ENCODE data around the gene FAM177A1. TPM values are rescaled to one million over a fixed set of nuclear protein-coding genes. Genes with fewer than 3 reads are reported as not detected.
A peak's percentile ranks its signal among the peaks of the same experiment; 100 is the strongest.

The FAM177A1 gene
- total and polyA plus RNA-seq, 2 of the 13 experiments (the other 11 are each of a cell fraction or from before 2014, with no cell fraction given) = 72.9 to 119 TPM

DNA sequence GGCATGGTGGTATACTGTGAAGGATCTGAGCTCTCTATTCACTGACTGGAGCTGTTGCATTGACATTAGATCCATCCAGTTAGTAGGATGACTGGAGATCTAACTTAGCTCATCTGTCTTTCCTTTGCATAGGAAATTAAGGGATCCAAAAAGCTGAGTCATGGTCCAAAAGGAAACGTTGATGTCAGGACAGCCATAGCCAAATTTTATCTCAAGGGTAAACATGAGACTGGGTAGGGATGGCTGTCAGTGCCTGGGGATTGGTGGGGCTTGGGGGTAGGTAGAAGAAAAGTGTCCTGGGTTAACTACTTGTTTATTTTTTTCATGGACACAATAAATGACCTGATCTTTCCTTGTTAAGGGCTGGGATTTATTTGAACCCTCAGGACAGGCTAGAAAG is 4.6 kb downstream of the FAM177A1 start (continued):
- TF ChIP-seq ZNF687 (CRISPR knock-in tag; IDR thresholded peaks at IDR 0.05) = no peak
- TF ChIP-seq ZNF549 (CRISPR knock-in tag; IDR thresholded peaks at IDR 0.05) = no peak
- TF ChIP-seq THAP9 (CRISPR knock-in tag; IDR thresholded peaks at IDR 0.05; ENCODE audit: borderline replicate concordance) = no peak
- TF ChIP-seq FOXA1 (IDR thresholded peaks at IDR 0.05) = no peak
- peak; percentile 87 for TF ChIP-seq FOXA1 (CRISPR knock-in tag; IDR thresholded peaks at IDR 0.05)
- no peak for TF ChIP-seq RELA (CRISPR knock-in tag; IDR thresholded peaks at IDR 0.05)
- no peak for TF ChIP-seq FOSL1 (CRISPR knock-in tag; IDR thresholded peaks at IDR 0.05; ENCODE audit: borderline replicate concordance)
- TF ChIP-seq ZNF34 (CRISPR knock-in tag; IDR thresholded peaks at IDR 0.05; ENCODE audit: borderline replicate concordance) = no peak
- TF ChIP-seq, protein P1, sequence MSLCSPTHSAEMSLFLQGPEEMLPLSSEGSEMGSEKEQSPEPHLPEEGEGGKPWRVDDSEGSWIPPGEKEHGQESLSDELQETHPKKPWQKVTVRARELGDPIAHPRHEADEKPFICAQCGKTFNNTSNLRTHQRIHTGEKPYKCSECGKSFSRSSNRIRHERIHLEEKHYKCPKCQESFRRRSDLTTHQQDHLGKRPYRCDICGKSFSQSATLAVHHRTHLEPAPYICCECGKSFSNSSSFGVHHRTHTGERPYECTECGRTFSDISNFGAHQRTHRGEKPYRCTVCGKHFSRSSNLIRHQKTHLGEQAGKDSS (CRISPR knock-in tag; IDR thresholded peaks at IDR 0.05; ENCODE audit: borderline replicate concordance, low read depth) = no peak
- no peak for TF ChIP-seq ATF5 (CRISPR knock-in tag; IDR thresholded peaks at IDR 0.05; ENCODE audit: low read depth)
- no peak; the same call in 1 of the 2 replicates for TF ChIP-seq ARID4A (CRISPR knock-in tag; IDR thresholded peaks at IDR 0.05; ENCODE audit: borderline replicate concordance)
- TF ChIP-seq FOXA3 (CRISPR knock-in tag; IDR thresholded peaks at IDR 0.05) = peak; percentile 75
- TF ChIP-seq ZFP62 (CRISPR knock-in tag; IDR thresholded peaks at IDR 0.05) = no peak
- no peak for TF ChIP-seq ZNF562 (CRISPR knock-in tag; IDR thresholded peaks at IDR 0.05; ENCODE audit: borderline replicate concordance)
- TF ChIP-seq ZBTB7B (CRISPR knock-in tag; IDR thresholded peaks at IDR 0.05) = no peak
- TF ChIP-seq ETV5 (CRISPR knock-in tag; IDR thresholded peaks at IDR 0.05; ENCODE audit: borderline replicate concordance) = no peak
